A549 (cell line): ENCODE results near the gene CCDC194.

Experiments used
- CEBPB ChIP-seq, 2 experiments: fragments of >200 bp in 1 of 2; sonication (Bioruptor Twin) in 1 of 2; formaldehyde crosslinking in 1 of 2; IDR thresholded peaks; 2 replicates each; pipeline ENCODE4 v1.6.1; 2012 to 2016
- POLR2A ChIP-seq: IDR thresholded peaks from 2 replicates; pipeline ENCODE4 v1.6.1; 2012; ENCODE audit warnings: mild to moderate bottlenecking, low read length
- RNF2 ChIP-seq: fragments of 200-600 bp; sonication (generic); IDR thresholded peaks from 2 replicates; pipeline ENCODE4 v1.6.1; 2016; ENCODE audit warnings: low read depth, mild to moderate bottlenecking, antibody characterized with exemption, moderate library complexity, borderline replicate concordance
- TF ChIP-seq, protein P1 (sequence below): fragments of >200 bp; sonication (Bioruptor Twin); formaldehyde crosslinking; IDR thresholded peaks from 3 replicates; pipeline ENCODE4 v1.5.1; 2016

- no peak for TF ChIP-seq RNF2
- no peak for TF ChIP-seq POLR2A
- TF ChIP-seq, protein P1, sequence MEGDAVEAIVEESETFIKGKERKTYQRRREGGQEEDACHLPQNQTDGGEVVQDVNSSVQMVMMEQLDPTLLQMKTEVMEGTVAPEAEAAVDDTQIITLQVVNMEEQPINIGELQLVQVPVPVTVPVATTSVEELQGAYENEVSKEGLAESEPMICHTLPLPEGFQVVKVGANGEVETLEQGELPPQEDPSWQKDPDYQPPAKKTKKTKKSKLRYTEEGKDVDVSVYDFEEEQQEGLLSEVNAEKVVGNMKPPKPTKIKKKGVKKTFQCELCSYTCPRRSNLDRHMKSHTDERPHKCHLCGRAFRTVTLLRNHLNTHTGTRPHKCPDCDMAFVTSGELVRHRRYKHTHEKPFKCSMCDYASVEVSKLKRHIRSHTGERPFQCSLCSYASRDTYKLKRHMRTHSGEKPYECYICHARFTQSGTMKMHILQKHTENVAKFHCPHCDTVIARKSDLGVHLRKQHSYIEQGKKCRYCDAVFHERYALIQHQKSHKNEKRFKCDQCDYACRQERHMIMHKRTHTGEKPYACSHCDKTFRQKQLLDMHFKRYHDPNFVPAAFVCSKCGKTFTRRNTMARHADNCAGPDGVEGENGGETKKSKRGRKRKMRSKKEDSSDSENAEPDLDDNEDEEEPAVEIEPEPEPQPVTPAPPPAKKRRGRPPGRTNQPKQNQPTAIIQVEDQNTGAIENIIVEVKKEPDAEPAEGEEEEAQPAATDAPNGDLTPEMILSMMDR, result no peak
- no peak for TF ChIP-seq CEBPB (IDR thresholded peaks at IDR 0.05)
Measured at GRCh38 chr19:17341386-17341785, 52.6 kb downstream of the CCDC194 start.
